Astrocyte of the cerebellum (primary cell): Measurements from ENCODE around the gene GLTP.
"Not testable (repeated sequence)": the region's sequence is repeated elsewhere in the genome, so short reads cannot be mapped to it uniquely, and the experiment has no call there.

Experiments used
- DNase-seq: peaks from one replicate; pipeline ENCODE4 v3.0.0-alpha.2; 2011; ENCODE audit warnings: low read depth
- H3K4me3 ChIP-seq: 2 replicates; pipeline ENCODE4 v1.5.1; 2011; ENCODE audit warnings: mild to moderate bottlenecking, low read depth, low read length, moderate library complexity
- in situ Hi-C: cut with HindIII; loops from 2 replicates; pipeline ENCODE4 v1.10.0; 2017; ENCODE audit warnings: low sequenced_read_pairs
- TF ChIP-seq, protein P1 (sequence below): IDR thresholded peaks from 2 replicates; pipeline ENCODE4 v1.5.1; 2012; ENCODE audit warnings: low read length, low read depth, moderate library complexity, mild to moderate bottlenecking; ENCODE audit errors: missing control alignments

GLTP gene, protein sequence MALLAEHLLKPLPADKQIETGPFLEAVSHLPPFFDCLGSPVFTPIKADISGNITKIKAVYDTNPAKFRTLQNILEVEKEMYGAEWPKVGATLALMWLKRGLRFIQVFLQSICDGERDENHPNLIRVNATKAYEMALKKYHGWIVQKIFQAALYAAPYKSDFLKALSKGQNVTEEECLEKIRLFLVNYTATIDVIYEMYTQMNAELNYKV

DNA sequence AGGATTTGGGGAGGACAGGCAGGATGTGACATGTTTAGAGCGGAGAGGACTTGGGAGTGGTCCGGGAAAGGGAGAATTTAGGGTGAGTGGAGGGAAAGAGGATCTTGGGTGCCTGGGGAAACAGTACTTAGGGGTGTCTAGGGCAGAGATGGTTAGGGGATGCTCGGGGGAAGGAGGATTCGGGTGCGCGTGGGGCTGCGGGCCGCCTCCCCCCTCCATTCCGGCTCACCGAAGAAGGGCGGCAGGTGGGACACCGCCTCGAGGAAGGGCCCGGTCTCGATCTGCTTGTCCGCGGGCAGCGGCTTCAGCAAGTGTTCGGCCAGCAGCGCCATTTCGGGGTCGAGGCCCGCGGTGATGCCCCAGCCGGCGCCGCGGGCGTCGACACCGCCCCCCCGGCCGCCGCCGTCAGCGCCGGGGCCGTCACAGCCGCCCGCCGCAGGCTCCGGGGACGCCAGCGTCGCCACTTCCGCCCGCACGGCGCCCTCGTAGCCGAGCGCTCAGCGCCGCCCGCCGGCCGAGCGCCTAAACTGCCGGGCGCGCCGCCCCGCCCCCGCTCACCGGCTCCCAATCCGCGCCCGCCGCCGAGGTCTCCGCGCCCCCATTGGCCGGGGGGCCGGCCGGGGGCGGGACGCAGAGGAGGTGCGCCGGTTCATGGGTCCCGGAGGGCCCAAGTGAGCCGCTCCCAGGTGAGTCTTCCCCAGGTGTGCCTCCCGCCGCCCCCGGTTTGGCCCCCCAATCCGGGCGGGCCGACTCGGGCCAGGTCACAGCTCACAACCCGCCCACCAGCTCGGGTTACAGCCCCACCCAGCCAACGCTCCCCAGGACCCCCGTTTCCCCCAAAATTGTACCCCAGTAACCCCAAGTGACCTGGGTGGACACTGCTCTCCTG, at the start of gene GLTP:
GLTP (minus strand) TSS at position 499 of the 889 bp plus-strand sequence; CDS start at position 332, 167 bp downstream.
- DNase-seq, result peak; percentile 24
- in situ Hi-C loops, result no loop called here
- TF ChIP-seq, protein P1, sequence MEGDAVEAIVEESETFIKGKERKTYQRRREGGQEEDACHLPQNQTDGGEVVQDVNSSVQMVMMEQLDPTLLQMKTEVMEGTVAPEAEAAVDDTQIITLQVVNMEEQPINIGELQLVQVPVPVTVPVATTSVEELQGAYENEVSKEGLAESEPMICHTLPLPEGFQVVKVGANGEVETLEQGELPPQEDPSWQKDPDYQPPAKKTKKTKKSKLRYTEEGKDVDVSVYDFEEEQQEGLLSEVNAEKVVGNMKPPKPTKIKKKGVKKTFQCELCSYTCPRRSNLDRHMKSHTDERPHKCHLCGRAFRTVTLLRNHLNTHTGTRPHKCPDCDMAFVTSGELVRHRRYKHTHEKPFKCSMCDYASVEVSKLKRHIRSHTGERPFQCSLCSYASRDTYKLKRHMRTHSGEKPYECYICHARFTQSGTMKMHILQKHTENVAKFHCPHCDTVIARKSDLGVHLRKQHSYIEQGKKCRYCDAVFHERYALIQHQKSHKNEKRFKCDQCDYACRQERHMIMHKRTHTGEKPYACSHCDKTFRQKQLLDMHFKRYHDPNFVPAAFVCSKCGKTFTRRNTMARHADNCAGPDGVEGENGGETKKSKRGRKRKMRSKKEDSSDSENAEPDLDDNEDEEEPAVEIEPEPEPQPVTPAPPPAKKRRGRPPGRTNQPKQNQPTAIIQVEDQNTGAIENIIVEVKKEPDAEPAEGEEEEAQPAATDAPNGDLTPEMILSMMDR, result no peak
- H3K4me3 ChIP-seq, result peak within 1 kb of the TSS; percentile 85

DNA sequence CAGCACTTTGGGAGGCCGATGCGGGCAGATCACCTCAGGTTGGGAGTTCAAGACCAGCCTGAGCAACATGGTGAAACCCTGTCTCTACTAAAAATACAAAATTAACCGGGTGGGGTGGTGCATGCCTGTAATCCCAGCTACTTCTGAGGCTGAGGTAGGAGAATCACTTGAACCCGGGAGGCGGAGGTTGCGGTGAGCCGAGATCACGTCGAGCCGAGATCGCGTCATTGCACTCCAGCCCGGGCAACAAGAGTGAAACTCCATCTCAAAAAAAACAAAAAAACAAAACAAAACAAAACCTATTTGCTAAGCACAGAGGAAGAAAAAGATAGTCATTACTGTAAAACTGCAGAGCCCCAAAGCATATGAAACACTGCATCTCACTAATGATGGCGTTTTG, 49.0 kb upstream of the GLTP start:
- in situ Hi-C loops, H3K4me3 ChIP-seq, DNase-seq: not testable (repeated sequence)

DNA sequence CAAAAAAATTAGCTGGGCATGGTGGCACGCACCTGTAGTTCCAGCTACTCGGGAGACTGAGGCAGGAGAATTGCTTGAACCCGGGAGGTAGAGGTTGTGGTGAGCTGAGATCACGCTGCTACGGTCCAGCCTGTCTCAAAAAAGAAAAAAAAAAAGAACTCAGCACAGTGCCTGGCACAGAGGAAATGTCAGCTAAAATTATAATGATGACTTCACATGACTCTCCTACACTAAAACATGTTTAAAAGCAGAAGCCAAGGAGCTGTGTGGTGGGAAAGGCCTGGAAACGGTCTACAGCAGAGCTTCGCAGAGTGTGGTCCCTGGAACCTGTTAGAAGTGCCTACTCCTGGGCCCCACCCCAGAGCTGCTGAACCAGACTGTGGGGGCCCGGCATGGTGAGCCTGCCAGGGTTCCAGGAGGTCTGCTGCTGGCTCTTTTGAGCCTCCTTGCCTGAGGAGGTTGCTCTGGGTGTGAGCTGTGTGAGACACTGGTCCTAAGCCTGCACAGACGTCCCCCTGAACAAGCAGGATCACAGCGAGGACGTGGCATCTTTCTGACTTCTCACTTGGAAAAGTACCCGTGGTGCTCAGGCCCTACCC, 47.8 kb upstream of the GLTP start:
- no peak overlapping the region for H3K4me3 ChIP-seq
- in situ Hi-C loops, result no loop called here
- TF ChIP-seq, protein P1, result no peak
- no peak for DNase-seq

DNA sequence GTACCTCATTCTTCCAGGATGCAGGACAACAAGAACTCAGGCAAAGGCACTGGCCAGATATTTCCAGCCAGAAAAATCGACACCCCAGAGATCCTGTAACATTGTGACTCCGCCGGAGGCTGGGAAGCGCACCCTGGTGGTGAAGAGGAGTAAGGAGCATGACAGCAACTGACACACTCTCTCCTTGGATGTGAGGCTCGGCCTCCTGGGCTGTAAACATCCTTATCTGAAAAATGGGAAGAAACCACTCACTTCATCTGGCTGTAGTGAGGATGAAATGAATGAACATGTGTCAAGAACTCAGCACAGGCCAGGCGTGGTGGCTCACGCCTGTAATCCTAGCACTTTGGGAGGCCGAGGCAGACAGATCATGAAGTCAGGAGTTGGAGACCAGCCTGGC, 47.3 kb upstream of the GLTP start:
- TF ChIP-seq, protein P1, result peak; percentile 76
- no peak for DNase-seq
- in situ Hi-C loops, result no loop called here
- H3K4me3 ChIP-seq, result no peak overlapping the region

DNA sequence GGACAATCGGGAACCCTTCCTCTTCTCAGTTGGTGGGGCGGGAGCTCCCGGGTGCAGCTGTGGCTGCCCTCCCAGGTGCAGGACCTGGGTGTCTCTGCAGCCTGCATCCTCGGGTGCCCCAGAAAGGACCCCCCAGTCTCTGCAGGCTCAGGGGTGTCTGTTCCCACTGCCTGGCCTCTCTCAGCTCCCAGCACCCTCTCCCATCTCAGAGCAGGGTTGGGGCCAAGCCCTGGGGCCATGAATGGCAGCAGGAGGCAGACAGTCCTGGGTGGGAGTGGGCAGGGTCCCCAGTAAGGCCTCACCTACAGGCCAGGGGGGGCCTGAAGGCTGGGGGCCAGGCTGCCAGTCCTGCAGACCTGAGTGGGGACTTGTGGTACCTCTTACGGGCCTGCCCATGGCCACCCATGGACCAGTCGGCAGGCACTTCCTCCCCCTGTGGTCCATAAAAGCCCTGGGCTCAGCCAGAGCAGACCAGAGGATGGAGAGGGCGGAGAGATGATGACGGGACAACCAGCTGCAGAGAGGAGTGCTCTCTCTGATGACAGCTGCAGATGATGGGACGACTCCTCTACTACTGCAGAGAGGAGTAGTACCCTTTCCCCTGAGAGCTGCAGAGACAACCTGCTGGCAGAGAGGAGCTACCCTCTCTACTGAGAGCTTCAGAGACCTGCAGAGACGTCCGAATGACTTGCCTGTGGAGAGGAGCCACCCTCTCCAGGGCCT, 46.3 kb upstream of the GLTP start:
- DNase-seq, result no peak
- TF ChIP-seq, protein P1, result no peak
- in situ Hi-C loops, result no loop called here
- H3K4me3 ChIP-seq, result no peak overlapping the region

DNA sequence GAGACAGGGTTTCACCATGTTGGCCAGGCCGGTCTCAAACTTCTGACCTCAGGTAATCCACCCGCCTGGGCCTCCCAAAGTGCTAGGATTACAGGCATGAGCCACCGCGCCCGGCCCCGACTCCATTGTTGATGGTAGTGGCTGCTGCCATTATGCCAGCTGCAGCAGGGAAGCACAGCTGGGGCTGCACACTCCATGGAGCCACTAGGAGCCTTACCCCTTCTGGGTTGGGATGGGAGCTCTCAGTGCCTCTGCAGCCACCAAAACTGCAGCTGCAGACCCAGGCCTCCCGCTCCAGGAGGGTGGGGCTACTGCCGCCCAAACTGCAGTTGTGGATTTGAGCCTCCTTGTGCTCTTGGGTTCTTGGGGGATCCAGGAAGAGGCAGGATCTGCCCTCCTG, 45.7 kb upstream of the GLTP start:
- DNase-seq, result no peak
- no peak overlapping the region for H3K4me3 ChIP-seq
- in situ Hi-C loops, result no loop called here
- TF ChIP-seq, protein P1, result no peak
